ENCODE data around the gene ADAM22.
"Not testable (repeated sequence)": the region's sequence is repeated elsewhere in the genome, so short reads cannot be mapped to it uniquely, and the experiment has no call there.

Gene ADAM22

GRCh38 chr7:87918740-87919139 lies 15.3 kb upstream of the ADAM22 start:
- no peak for DNase-seq (ENCODE audit: low spot score)
- Histone ChIP-seq H3K4me3 (no peak overlapping the region), H3K27ac (no peak overlapping the region)
- no peak for TF ChIP-seq CTCF (IDR thresholded peaks at IDR 0.05)

GRCh38 chr7:87919875-87920274 lies 14.2 kb upstream of the ADAM22 start:
- Histone ChIP-seq H3K27ac (no peak overlapping the region), H3K4me3 (no peak overlapping the region)
- TF ChIP-seq CTCF (IDR thresholded peaks at IDR 0.05), result no peak
- DNase-seq (ENCODE audit: low spot score), result no peak

- TF ChIP-seq CTCF (IDR thresholded peaks at IDR 0.05), result no peak
- no peak for DNase-seq (ENCODE audit: low spot score)
- Histone ChIP-seq H3K27ac (no peak overlapping the region), H3K4me3 (no peak overlapping the region)
These were observed 13.5 kb upstream of the ADAM22 start for GRCh38 chr7:87920578-87920977.

GRCh38 chr7:87922759-87923395 lies 11.2 kb upstream of the ADAM22 start:
- H3K27ac ChIP-seq; DNase-seq (ENCODE audit: low spot score); H3K4me3 ChIP-seq: not testable (repeated sequence)

GRCh38 chr7:87926581-87927461 lies 7.2 kb upstream of the ADAM22 start:
- no peak overlapping the region for H3K4me3 ChIP-seq
- no peak for TF ChIP-seq CTCF (IDR thresholded peaks at IDR 0.05)
- H3K27ac ChIP-seq, result no peak overlapping the region
- DNase-seq (ENCODE audit: low spot score), result no peak

- no peak for TF ChIP-seq CTCF (IDR thresholded peaks at IDR 0.05)
- Histone ChIP-seq H3K27ac (peak overlapping the region in 1 of 2 donors; percentile 35), H3K4me3 (peak overlapping the region; percentile 76)
- no peak for DNase-seq (ENCODE audit: low spot score)
These were observed 472 bp upstream of the ADAM22 start for GRCh38 chr7:87933605-87933952.

- no peak overlapping the region for H3K27ac ChIP-seq
- DNase-seq (ENCODE audit: low spot score), result no peak
- TF ChIP-seq CTCF (IDR thresholded peaks at IDR 0.05), result no peak
- peak overlapping the region; percentile 76 for H3K4me3 ChIP-seq
These were observed 790 bp downstream of the ADAM22 start for GRCh38 chr7:87934699-87935383.
